ENCODE data around the gene CLCN3.
A peak's percentile ranks its signal among the peaks of the same experiment; 100 is the strongest.

GRCh38 chr4:169664615-169665014 lies 44.2 kb downstream of the CLCN3 start:
- TF ChIP-seq GATA2 (IDR thresholded peaks at IDR 0.05; ENCODE audit: low read depth, low read length) (peak; percentile 37), GATA3 (IDR thresholded peaks at IDR 0.05; ENCODE audit: low read depth, low read length) (peak; percentile 92)

All from SH-SY5Y (cell line).